ENCODE measurements around the gene CMC2.

CMC2 gene

DNA sequence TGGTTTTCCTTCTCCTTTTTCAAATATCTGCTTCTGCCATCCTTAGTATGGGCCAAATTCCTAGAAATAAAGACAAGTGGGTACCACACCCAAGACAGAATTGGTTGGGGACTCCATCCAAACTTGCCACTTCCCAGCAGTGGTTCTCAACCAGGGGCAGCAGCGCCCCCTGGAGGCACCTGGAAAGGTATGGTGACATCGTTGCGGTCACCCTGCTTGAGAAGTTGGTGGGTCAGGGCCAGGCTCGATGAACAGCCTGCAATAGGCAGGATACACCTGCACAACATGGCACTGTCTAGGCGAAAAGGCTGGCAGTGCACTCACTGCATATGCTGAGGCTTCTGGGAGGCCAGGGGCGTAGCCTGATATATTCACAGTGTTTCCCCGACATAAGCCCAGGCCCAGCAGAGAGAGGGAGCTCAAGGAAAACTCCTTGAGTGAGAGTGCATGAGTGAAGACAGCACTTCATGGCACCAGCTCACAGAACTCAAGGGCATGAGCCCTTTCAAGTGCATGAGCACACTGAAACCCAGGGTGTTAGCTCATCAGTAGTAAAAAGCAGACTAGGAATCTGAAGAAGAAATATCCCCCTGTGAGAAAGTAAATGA is 57.7 kb downstream of the CMC2 start:
- peaks cover 7% of the 10 kb centered on the region for H3K9me3 ChIP-seq (ENCODE audit: control insufficient read depth, low read length)
- H3K27ac ChIP-seq (ENCODE audit: low read depth, low read length, severe bottlenecking), result no peak overlapping the region
- H3K4me3 ChIP-seq (ENCODE audit: extremely low read depth, insufficient read depth, low read length, poor library complexity, severe bottlenecking), result no peak overlapping the region
- H3K36me3 ChIP-seq (ENCODE audit: control insufficient read depth, insufficient read depth, low read length), result no peaks in the 10 kb centered on the region
- WGBS, 2 experiments (ENCODE audit: insufficient coverage in 2 of 2), result 37 to 43% methylated on average over 7 of the region's 7 CpGs
- H3K4me1 ChIP-seq (ENCODE audit: control insufficient read depth, insufficient read depth, low read length, poor library complexity, severe bottlenecking), result no peaks in the 10 kb centered on the region

DNA sequence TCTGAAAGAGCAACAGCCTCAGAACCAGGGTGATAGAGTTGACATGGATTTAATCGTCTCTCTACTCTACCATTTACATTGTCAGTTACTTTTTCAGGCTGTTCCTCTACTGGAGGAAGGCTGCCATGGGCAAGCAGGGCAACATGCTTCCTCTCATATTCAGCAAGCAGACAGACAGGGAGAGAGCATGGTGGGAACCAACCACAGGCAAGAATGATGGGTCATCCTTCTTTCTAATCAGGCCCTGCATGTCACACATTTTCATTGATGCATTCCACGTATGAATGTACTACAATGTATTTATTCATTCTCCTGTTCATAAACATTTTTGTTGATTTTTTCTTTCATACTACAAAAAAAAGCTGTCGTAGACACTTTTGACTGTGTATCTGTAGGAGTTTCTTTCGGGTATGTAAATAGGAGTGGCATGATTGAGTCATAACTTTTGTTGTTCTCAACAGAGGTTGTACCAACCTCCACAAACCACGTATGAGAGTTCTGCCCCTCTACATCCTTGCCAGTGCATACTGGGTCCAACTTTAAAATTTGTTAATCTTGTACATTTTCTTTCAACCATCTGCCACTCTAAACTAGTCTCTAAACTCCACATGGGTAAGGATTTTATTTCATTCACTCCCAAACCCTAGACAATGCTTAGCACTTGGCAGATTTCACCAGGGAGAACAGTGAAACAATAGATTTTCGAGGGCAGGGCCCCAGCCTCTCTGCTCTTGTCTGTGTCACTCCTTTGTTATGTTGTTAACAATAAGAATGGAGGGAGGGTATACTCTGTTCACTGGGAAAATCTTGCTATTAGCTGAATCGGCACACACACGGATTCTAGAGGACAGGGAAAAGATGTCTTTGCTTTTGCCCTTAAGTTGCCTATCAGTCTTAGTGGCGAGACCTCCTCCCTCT is 58.7 kb downstream of the CMC2 start:
- no peaks in the 10 kb centered on the region for H3K4me1 ChIP-seq (ENCODE audit: control insufficient read depth, insufficient read depth, low read length, poor library complexity, severe bottlenecking)
- no peak overlapping the region for H3K4me3 ChIP-seq (ENCODE audit: extremely low read depth, insufficient read depth, low read length, poor library complexity, severe bottlenecking)
- no peak overlapping the region for H3K27ac ChIP-seq (ENCODE audit: low read depth, low read length, severe bottlenecking)
- 72 to 76% methylated on average over 5 to 6 of the region's 9 CpGs for WGBS, 2 experiments (ENCODE audit: insufficient coverage in 2 of 2)
- no peaks in the 10 kb centered on the region for H3K36me3 ChIP-seq (ENCODE audit: control insufficient read depth, insufficient read depth, low read length)
- peaks cover 6% of the 10 kb centered on the region for H3K9me3 ChIP-seq (ENCODE audit: control insufficient read depth, low read length)

DNA sequence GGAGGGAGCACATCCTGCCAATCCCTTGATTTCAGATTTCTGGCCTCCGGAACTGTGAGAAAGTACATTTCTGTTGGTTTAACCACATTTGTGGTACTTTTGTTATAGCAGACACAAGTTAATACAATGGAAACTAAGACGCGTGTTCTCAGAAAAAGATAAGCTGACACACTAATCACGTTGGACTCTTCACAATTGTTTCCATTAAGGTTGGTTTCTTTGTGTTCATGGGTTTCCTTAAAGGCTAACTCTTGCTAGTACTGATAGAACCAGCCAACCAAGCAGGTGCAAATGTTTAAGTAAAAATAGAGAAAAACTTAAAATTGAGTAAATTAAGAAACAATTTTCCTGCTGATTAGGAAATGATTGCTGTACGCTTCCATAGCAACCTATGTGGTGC is 59.4 kb downstream of the CMC2 start:
- H3K4me3 ChIP-seq (ENCODE audit: extremely low read depth, insufficient read depth, low read length, poor library complexity, severe bottlenecking), result no peak overlapping the region
- H3K9me3 ChIP-seq (ENCODE audit: control insufficient read depth, low read length), result no peaks in the 10 kb centered on the region
- H3K4me1 ChIP-seq (ENCODE audit: control insufficient read depth, insufficient read depth, low read length, poor library complexity, severe bottlenecking), result no peaks in the 10 kb centered on the region
- 83 to 95% methylated on average over 2 to 5 of the region's 5 CpGs for WGBS, 2 experiments (ENCODE audit: insufficient coverage in 2 of 2)
- H3K27ac ChIP-seq (ENCODE audit: low read depth, low read length, severe bottlenecking), result no peak overlapping the region
- no peaks in the 10 kb centered on the region for H3K36me3 ChIP-seq (ENCODE audit: control insufficient read depth, insufficient read depth, low read length)

DNA sequence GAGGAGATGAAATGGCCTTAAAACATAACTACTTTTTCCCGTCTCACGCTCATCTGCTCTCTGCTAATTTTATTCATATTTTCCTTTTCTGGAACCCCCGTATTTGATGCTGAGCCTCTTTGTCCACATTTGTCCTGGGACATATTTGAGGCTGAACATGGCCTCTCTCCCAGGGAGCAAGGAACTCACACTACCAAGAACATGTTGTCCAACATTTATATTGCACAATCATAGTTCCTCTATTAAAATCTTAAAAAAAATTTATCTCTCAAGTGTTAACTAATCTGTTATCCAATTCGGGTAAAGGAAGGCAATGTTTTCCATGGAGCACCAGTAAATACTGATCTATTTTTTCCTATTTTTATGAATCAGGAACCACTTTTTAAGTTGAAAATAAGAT is 60.2 kb downstream of the CMC2 start:
- H3K4me3 ChIP-seq (ENCODE audit: extremely low read depth, insufficient read depth, low read length, poor library complexity, severe bottlenecking), result no peak overlapping the region
- 81 to 88% methylated on average over 3 to 4 of the region's 4 CpGs for WGBS, 2 experiments (ENCODE audit: insufficient coverage in 2 of 2)
- H3K27ac ChIP-seq (ENCODE audit: low read depth, low read length, severe bottlenecking), result no peak overlapping the region

DNA sequence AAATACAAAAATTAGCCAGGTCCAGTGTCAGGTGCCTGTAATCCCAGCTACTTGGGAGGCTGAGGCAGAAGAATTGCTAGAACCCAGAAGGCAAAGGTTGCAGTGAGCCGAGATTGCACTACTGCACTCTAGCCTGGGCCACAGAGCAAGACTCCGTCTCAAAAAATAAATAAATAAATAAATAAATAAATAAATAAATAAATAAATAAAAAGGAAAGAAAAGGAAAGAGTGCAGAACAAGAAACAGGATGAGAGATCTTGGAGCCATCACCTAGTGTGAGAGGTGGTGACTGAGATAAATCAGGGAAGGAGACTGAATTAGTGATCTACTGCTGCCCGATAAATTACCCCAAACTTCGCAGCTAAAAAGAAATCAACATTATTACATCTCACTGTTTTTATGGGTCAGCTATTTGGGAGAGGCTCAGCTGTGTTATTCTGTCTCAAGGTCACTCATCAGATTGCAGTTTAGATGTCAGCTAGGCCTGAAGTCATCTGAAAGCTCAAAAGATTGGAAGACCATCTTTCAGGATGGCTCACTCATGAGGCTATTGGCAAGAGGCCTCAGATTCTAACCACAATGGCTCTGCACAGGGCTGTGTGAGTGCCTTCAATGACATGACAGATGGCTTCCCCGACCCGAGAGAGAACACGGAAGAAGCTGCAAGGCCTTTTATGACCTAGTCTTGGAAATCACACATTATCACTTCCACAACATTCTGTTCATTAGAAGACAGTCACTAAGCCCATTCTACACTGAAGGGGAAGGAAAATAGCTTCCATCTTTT is 66.4 kb downstream of the CMC2 start:
- Histone ChIP-seq H3K27ac (ENCODE audit: low read depth, low read length, severe bottlenecking) (no peak overlapping the region), H3K4me3 (ENCODE audit: extremely low read depth, insufficient read depth, low read length, poor library complexity, severe bottlenecking) (no peak overlapping the region), H3K4me1 (ENCODE audit: control insufficient read depth, insufficient read depth, low read length, poor library complexity, severe bottlenecking) (peaks cover 8% of the 10 kb centered on the region), H3K9me3 (ENCODE audit: control insufficient read depth, low read length) (no peaks in the 10 kb centered on the region), H3K36me3 (ENCODE audit: control insufficient read depth, insufficient read depth, low read length) (no peaks in the 10 kb centered on the region)
- WGBS, 2 experiments (ENCODE audit: insufficient coverage in 2 of 2), result 90 to 94% methylated on average over 3 of the region's 7 CpGs

More for the DNA sequence above, 60.2 kb downstream of the CMC2 start:
- Histone ChIP-seq H3K4me1 (ENCODE audit: control insufficient read depth, insufficient read depth, low read length, poor library complexity, severe bottlenecking) (no peaks in the 10 kb centered on the region), H3K9me3 (ENCODE audit: control insufficient read depth, low read length) (no peaks in the 10 kb centered on the region), H3K36me3 (ENCODE audit: control insufficient read depth, insufficient read depth, low read length) (no peaks in the 10 kb centered on the region)

DNA sequence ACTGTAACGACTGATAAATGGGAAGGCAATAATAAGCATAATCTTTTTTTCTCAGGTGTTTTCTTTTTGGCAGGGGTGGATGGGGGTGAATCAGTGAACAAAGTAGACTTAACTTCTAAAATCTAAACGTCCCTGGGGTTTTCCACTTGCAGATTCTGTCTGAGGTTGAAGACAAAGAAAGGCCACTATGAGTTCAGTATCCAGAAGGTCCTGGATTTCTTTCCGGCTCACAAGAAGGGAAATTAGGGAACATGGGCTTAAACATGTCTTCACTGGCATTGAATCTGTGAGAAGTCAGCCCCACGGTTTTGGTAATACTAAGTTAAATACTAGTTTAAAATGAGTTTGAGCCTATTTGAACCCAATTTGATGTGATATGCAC is 67.8 kb downstream of the CMC2 start:
- Histone ChIP-seq H3K36me3 (ENCODE audit: control insufficient read depth, insufficient read depth, low read length) (no peaks in the 10 kb centered on the region), H3K9me3 (ENCODE audit: control insufficient read depth, low read length) (no peaks in the 10 kb centered on the region), H3K4me1 (ENCODE audit: control insufficient read depth, insufficient read depth, low read length, poor library complexity, severe bottlenecking) (peaks cover 8% of the 10 kb centered on the region), H3K27ac (ENCODE audit: low read depth, low read length, severe bottlenecking) (no peak overlapping the region), H3K4me3 (ENCODE audit: extremely low read depth, insufficient read depth, low read length, poor library complexity, severe bottlenecking) (no peak overlapping the region)
- WGBS, 2 experiments (ENCODE audit: insufficient coverage in 2 of 2), result 90 to 91% methylated on average over 3 to 4 of the region's 4 CpGs

DNA sequence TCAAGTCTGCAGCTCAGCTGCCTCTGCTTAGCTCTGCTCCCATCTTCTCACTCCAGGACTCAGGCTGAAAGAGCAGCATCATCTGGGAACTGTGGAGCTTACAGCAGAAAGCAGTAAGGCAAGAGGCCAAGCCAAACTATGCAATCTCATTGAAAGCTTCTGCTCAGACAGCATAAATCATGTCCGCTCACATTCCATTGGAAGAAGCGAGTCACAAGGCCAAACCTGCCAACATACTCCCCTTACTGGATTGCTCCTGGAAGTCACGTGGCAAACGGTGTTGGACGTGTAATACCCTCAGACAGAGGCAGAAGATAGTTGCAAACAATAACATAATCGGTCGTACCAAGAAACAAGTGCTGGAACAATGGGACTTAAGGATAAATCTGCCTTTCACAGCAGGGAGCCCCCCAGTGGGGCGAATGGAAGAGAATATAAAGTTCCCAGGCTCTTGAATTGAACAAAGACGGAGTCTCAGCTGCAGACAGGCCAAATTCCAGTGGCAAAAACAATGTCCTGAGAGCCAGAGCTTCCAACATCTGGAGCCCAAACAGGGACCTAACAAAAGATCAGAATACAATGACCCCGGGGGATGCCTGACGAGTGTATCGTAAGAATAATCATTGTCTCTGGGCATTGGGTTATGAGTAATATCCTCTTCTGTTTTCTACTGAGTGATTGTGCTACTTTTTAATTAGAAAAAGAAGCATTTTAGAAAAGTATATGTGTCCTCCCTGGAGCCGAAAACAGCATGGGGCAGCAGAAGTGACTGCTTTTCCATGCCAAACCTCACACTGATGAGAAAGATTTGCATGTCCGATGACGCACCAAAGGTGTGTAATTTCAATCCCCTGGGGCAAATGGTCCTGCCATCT is 68.4 kb downstream of the CMC2 start:
- WGBS, 2 experiments (ENCODE audit: insufficient coverage in 2 of 2), result 79% methylated on average over 12 to 13 of the region's 15 CpGs

DNA sequence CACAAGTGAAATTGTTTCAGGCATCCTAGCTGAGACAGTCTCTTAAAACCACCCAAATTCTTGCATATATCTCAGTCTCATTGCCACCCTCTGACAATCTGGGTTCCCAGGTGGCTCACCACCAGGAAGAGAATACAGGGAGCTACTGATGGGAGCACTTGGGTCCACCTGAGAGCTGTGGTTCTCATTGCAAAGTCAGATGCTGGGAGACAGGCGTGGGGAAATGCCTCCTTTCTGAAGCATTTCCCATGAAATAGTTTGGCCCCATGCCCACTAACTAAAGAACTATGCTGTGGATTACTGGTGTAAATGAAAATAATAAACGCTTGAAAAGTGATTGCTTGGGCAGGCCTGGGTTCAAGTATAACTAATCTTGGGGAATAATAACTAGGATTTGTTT is 70.3 kb downstream of the CMC2 start:
- H3K36me3 ChIP-seq (ENCODE audit: control insufficient read depth, insufficient read depth, low read length), result no peaks in the 10 kb centered on the region
- H3K27ac ChIP-seq (ENCODE audit: low read depth, low read length, severe bottlenecking), result no peak overlapping the region
- no peaks in the 10 kb centered on the region for H3K9me3 ChIP-seq (ENCODE audit: control insufficient read depth, low read length)
- WGBS, 2 experiments (ENCODE audit: insufficient coverage in 2 of 2), result 83 to 86% methylated on average over 1 of the region's 2 CpGs
- H3K4me3 ChIP-seq (ENCODE audit: extremely low read depth, insufficient read depth, low read length, poor library complexity, severe bottlenecking), result no peak overlapping the region
- H3K4me1 ChIP-seq (ENCODE audit: control insufficient read depth, insufficient read depth, low read length, poor library complexity, severe bottlenecking), result peaks cover 8% of the 10 kb centered on the region

More for the DNA sequence above, 68.4 kb downstream of the CMC2 start:
- H3K36me3 ChIP-seq (ENCODE audit: control insufficient read depth, insufficient read depth, low read length), result no peaks in the 10 kb centered on the region
- peaks cover 8% of the 10 kb centered on the region for H3K4me1 ChIP-seq (ENCODE audit: control insufficient read depth, insufficient read depth, low read length, poor library complexity, severe bottlenecking)
- H3K9me3 ChIP-seq (ENCODE audit: control insufficient read depth, low read length), result no peaks in the 10 kb centered on the region
- H3K4me3 ChIP-seq (ENCODE audit: extremely low read depth, insufficient read depth, low read length, poor library complexity, severe bottlenecking), result no peak overlapping the region
- peak overlapping the region; percentile 69 for H3K27ac ChIP-seq (ENCODE audit: low read depth, low read length, severe bottlenecking)

DNA sequence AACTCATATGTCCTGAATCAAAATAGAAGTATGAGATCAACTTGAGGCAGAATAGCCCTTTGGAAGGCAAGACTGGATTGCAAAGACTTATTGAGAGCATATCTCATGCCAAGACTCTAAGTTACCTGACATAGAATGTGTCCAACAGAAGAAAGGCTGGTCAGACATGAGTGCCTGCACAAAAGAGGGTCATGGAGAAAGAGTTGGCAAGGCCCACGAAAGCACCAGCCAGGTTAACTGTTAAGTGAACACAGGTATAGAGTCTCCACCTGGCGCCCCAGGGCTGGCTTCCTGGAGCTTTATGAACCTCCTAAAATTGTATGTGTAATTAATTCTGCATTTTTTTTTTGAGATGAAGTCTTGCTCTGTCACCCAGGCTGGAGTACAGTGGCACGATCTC is 71.0 kb downstream of the CMC2 start:
- Histone ChIP-seq H3K36me3 (ENCODE audit: control insufficient read depth, insufficient read depth, low read length) (no peaks in the 10 kb centered on the region), H3K9me3 (ENCODE audit: control insufficient read depth, low read length) (no peaks in the 10 kb centered on the region), H3K4me3 (ENCODE audit: extremely low read depth, insufficient read depth, low read length, poor library complexity, severe bottlenecking) (no peak overlapping the region), H3K4me1 (ENCODE audit: control insufficient read depth, insufficient read depth, low read length, poor library complexity, severe bottlenecking) (peaks cover 8% of the 10 kb centered on the region), H3K27ac (ENCODE audit: low read depth, low read length, severe bottlenecking) (no peak overlapping the region)
- whole genome bisulfite sequencing, 2 experiments (ENCODE audit: insufficient coverage in 2 of 2), result 90 to 100% methylated on average over 3 of the region's 3 CpGs

DNA sequence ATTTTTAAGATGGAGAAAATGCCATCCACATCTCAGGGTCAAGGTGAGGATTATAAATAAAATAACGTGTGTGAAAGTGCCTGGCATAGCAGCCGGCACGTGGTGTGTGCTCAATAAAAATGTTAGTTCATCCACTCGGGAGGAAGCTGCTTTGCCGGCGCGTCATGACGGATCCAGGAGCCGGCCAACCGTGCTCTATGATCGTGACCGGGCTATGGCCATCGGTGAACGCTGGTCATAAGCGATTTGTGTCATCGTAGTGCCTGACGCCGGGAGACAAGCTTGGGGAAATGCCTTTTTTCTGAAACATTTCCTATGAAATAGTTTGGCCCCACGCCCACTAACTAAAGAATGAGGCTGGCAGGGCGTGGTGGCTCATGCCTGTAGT is 74.0 kb downstream of the CMC2 start:
- Histone ChIP-seq H3K4me3 (ENCODE audit: extremely low read depth, insufficient read depth, low read length, poor library complexity, severe bottlenecking) (peak overlapping the region; percentile 33), H3K4me1 (ENCODE audit: control insufficient read depth, insufficient read depth, low read length, poor library complexity, severe bottlenecking) (peaks cover 2% of the 10 kb centered on the region), H3K27ac (ENCODE audit: low read depth, low read length, severe bottlenecking) (no peak overlapping the region), H3K36me3 (ENCODE audit: control insufficient read depth, insufficient read depth, low read length) (no peaks in the 10 kb centered on the region), H3K9me3 (ENCODE audit: control insufficient read depth, low read length) (no peaks in the 10 kb centered on the region)
- 72 to 79% methylated on average over 20 of the region's 20 CpGs for WGBS, 2 experiments (ENCODE audit: insufficient coverage in 2 of 2)

Measured in mesodermal cell (in vitro differentiated cells).